NCI-H2081 treated with DMSO at 0.1 percent for 48 hours (cell line): Measurements from ENCODE around the gene TP53BP2.
"Not testable (repeated sequence)": the region's sequence is repeated elsewhere in the genome, so short reads cannot be mapped to it uniquely, and the experiment has no call there.

Experiments used
- DNase-seq: peaks from one replicate; lab custom pipeline; 2025; lab: John Stamatoyannopoulos, UW

The TP53BP2 gene

DNA sequence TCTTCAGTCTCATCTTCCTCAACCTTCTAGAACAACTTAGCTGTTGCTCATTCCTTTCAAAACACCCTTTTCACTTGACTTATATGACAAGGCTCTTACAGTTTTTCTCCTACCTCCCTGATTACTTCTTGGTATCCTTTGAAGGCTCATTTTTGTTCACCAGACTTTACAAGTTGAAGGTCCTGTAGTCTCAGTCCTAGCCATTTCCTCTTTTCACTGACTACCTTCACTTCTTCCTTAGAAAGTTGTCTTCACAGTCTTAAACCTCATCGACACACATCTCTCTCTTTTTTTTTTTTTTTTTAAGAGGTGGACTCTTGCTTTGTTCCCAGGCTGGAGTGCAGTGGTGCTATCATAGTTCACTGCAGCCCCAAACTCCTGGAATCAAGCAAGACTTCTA lies 6.6 kb upstream of the TP53BP2 start:
- no peak for DNase-seq

DNA sequence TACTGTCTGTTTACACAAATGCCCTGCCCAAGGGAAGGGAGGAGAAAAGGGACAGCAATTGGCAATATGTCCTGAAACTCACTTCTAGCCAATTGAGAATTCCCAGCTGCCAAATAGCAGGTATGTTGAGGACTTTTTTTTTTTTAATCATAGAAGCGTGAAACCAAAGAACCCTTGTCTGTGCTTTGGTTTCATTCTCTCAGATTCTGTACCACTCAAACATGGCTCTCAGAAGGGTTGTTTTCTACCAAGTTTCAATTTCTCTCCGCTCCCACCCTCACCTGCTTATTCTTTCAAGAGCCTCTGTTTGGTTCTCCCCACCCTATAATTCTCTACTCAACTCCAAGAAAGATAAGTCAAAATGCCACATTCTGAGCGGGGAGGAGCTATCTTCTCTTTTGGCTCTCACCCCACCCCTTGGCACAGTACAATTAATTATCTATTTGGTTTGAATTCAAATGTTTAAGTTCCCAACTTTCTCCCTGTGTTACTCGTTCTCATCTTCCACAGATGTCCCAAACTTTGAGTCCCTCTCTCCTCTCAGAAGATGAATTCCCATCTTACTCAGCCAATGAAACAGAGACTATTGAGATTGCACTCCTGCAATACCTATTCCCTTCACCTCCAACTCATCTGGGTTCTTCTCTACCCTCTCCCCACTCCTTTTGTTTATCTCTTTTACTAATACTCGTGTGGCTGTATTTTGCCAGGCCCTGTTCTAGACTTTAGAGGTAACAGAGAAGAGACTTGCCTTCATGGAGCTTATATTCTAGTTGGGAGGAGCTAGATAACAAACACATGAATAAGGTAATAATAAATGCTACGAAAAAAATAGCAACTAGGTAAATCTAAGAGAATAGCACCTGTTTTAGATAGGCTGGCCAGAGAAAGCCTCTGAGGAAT lies 3.9 kb upstream of the TP53BP2 start:
- DNase-seq, result no peak

DNA sequence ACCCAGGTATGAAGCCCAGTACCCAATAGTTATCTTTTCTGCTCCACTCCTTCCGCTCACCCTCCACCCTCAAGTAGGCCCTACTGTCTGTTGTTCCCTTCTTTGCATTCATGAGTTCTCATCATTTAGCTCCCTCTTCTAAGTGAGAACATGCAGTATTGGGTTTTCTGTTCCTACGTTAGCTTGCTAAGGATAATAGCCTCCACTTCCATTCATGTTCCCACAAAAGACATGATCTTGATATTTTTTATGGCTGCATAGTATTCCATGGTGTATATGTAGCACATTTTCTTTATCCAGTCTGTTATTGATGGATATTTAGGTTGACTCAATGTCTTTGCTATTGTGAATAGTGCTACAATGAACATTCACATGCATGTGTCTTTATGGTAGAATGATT lies 2.8 kb upstream of the TP53BP2 start:
- DNase-seq, result no peak

DNA sequence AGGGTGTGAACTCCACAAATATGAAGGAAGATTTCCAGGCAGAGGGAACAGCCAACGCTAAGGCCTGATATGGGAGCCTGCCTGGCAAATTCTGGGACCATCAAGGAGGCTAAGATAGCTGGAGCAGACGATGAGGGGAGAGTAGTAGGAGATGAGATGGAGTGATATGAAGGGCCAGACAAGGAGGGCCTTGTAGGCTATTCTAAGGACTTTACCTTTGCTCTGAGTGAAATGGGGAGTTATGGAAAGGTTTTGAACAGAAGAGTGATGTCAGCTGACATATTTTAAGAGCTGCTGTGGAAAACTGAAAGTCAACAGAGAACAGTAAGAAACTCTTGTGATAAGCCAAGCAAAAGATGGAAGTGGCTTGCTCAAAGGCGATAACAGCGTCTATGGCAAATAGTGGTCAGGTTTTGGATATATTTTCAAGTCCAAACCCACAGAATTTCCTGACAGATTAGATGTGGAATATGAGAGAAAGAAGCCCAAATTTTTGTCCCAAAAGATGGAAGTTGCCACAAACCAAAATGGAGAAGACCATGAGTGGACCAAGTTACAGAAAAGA lies 2.1 kb upstream of the TP53BP2 start:
- no peak for DNase-seq

DNA sequence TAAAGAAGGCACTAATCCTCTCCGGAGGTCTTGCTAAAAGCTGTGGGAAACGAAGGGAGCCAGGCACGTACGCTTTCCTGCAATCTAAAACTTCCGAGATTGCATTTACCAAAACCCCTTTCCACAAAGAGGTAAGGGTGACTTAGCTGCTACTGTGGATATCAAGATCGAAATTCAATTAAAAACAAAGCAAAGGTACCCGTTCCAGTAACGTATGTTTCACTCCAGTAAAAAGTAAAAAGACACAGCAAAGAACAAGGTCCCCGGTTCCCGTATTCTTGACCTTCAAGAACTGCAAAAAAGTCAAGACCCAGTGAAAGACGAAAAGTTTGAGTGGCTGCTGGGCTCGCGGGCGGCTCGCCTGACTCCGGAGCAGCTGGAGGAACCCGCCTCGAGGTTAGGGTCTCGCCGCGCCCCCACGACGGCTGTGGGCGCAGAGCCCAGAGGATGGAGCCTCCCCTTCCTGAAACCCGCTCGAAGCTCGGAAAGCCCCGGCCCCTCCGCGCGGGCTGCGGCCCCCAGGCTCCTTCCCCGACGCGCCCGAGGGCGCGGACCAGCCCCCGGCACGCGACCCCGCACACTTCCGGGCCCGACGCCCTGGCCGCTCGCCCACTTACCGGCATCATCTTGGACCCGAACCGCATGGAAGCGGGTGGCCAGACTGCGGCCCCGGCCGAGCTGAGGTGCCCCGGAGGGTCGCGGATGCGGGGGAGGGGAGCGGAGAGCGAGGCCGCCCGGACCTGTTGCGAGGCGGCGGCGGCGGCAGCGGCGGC lies 524 bp downstream of the TP53BP2 start:
- no peak for DNase-seq

DNA sequence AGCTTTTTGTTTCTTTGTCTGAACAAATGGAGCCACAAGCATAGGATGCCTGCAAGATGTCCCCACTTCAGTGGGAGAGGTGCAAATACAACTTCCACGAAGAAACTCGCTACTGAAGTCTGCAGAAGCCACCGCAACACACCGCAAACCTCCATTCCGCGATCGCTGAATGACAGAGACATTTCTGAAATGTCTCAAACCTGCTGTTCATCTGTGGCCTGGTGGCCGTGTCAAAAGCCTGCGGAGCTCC lies 1.0 kb downstream of the TP53BP2 start:
- DNase-seq, result no peak

DNA sequence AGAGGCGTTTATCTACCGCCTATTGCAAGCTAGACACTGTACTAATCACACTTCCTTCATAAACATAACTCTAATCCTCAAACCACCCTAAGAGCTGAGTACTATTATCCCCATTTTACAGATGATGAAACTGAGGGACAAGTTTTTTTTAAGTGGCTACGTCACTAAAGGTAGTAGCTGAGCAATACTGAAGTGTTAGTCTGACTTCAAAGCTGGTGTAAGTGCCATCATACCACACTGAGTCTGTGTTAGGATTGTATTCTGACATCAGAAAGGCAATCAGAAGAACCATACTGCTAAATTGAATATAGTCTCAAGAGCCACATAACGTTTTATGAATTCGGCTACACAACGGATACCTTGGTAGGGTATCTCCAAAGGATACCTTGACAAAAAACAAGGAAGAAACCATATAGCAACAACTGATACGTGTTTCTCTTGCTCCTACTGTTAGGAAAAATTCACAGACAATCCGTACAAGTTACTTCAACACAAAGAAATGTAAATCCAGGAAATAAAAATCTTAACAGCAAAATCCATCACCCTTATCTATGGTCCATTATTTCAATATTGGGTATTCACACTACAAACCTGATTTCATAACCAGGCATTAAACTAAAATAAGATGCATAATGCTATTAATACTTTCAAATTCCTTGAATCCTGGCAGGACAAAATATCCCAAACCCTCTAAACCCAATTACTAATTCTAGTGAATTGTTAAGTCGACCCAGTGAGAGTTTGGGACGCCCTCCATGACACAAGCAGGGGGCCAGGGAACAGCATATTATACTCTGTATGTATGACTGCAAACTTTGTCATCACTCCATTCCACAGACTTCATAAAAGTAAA lies 1.6 kb downstream of the TP53BP2 start:
- no peak for DNase-seq

DNA sequence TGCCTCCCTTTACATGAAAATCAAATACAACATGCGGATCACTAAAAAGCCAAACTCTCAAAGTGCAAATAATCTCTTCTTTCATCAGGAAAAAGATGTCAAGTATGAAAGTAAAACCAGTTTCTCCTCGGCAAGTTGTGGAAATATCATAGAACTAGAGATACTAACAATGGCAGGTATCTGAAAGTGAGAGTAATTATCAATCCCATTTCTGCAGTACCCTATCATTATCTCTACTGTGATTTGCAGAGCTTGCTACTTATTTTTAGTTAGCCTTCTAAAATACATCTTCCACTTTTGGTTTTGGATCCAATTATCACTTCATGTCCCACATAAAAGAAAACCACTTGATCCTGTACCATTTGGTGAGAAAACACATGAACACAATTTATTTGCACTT lies 3.0 kb downstream of the TP53BP2 start:
- no peak for DNase-seq

DNA sequence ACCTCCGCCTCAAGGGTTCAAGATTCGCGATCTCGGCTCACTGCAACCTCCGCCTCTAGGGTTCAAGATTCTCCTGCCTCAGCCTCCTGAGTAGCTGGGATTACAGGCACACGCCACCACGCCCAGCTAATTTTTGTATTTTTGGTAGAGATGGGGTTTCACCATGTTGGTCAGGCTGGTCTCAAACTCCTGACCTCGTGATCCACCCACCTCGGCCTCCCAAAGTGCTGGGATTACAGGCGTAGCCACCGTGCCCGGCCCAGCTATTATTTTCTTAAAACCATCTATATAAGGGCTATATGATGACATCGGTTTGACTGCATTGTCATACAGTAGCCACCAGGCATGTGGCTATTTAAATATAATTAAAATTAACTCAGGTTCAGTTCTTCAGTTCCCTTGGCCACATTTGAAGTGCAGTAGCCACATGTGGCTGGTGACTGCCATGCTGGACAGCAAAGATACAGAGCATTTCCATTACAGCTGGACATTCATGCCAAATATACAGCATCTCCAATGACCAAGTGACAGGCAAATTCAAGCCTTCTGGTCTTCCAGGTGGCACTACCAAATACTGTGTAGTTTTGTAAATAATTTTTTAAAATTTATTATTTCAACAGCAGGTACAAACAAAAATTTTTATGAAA lies 3.6 kb downstream of the TP53BP2 start:
- DNase-seq, result not testable (repeated sequence)

DNA sequence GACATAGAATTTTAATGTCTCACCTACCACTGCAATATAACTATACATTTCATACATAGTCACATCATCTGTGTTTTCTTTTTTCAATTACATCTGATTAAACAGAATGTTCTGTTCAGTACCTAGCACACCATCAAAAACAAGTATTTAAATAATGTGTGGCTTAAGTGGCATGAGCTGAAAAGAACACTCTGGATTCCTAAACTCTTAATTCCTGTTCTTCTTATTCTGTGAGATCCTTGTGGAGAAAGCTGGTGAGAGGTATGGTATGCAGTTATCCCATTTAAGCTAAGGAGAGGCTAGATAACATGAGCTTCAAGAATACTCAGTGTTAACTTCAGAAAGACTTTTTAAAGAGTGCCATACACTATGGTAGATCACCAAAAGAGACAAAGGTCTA lies 5.5 kb downstream of the TP53BP2 start:
- no peak for DNase-seq

DNA sequence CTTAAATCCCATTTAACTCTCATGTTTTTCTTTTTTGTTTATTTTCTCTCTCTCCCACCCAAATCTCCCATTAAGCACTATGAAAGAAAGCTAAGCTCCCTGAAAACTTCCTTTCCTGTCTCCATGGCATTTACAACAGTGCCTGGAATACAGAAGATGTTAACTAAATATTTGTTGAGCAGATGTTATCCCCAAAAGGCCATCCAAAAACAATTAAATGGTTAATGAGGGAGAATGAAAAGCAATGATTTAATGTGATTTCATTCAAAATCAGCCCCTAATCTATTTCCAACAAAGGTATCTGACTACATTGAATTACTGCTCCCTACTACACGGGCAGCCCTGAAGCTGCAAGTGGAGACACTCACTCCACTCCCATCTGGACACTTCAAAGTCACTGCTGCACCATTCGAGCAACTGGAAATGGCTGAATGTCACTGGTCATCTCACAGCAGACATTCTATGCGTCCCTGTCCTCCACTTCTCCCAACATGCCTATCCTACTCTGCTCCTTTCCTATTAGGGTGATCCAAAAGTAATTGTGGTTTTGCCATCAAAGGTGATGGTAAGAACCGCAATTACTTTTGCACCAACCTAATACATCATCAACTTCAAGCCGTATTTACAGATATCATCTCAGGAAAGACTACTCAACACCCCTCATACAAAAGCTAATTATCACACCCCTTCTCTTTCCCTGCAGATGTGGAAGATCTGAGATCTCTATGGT lies 7.5 kb downstream of the TP53BP2 start:
- no peak for DNase-seq

DNA sequence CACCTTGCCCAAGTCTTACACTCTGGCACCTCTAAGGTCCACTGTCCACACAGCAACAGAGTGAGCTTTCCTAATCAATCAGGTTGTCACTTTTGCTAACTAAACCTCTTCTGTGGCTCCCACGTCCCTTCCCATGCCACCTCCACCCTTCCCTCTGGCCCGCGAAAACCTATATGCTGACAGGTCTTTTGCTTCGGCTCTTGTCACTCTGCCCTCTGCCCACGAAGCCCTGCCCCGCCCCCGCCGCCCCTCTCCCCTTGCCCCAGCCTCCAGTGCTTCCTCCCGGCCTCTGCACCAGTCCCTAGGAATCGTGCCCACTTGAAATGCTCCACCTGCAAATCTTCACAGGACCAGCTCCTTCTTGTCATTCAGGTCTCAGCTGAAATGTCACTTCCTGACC lies 8.1 kb downstream of the TP53BP2 start:
- no peak for DNase-seq

DNA sequence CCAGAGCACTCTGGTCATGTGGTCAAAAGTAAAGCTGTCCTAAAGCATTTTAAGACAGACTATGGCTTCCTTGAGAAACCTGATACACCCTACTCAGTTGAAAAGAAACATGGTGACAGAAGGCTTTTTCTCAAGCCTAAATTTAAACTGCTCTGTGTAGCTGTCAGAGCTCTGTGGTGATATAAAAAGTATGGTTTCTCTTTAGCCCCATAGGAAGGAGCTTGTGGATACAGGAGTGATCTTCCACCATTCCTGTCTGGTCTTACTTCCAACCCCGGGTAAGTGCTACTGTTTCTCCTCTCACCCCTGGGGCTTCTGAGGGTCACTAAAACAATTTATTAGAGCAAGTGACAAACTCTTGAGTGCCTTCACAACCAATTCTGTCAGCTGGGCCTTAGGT lies 8.5 kb downstream of the TP53BP2 start:
- DNase-seq, result no peak

DNA sequence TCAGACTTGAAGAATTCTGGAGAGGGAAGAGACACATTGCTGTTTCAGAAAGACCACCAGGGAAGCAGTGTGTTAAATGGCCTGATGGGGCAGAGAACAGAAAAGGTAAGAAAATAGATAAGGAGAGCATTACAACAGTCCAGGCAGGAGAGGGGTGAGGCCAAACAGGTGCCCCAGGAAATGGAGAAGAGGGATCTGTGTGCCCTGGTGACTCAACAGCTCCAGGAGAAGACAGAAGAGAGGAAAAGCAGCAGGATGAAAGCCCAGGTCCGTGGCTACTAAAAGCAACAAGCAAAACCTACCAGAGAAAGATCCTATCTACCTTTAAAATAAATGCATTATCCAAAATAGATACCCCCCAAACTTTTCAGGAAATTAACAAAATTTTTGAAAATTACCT lies 9.2 kb downstream of the TP53BP2 start:
- DNase-seq, result no peak

DNA sequence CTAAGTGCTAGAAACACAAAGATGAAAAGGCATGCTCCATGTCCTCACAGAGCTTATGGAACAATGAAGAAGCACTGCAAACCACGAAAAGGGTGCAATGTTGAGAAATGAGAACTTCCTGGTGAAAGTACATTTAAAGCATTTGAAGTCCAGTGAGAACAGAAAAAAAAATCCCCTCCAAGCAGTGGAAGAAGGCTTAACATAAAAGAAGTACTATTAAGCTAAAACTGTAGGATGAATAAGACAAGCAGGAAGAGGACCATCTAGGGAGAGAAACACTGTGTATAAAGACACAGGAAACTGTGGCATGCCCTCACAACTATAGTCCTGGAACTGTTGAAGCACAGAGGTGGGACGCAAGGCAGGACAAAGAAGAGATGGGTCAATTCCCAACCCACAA lies 10.0 kb downstream of the TP53BP2 start:
- DNase-seq, result no peak

DNA sequence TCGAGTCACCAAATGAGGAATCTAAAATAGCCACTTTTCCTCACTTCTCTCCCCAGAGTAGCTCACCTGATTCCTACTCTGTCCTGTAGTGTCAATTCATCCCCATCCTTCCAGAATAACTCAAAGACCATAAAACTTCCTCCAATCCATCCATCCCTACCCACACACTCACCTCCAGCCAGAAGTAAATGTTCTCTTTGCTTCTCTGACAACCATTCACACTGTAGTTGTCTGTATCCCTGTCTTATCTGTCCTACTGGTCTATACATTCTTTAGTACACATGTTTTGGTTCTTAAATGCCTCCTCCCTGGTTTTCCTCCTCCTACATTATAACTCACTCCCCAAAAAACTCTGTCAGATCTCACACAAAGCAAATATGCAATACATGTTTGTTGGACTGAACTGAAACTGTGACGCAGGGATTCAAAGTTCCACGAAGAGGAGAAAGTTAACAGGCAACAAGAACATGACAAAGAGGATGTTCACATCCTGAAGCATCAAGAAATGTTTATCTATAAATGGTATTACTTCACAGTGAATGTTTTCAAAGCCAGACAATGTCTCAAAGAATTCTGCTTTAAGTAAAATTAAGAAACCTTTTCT lies 11.0 kb downstream of the TP53BP2 start:
- no peak for DNase-seq

DNA sequence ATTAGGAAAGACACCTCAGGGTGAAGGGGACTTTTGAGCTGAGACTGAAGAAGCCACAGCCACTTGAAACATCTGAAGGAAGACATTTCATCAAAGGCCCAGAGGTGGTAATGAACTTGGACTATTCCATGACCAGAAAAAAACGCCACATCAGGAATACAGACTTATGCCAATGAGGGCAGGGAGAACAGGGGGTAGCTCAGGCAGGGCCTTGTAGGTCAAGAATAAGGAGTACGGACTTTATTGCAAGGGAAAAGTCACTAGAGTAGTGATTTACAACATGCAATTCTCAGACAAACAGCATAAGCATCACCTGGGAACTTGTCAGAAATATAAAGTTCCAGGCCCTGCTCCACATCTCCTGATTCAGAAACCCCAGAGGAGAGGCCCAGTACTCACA lies 11.8 kb downstream of the TP53BP2 start:
- no peak for DNase-seq

DNA sequence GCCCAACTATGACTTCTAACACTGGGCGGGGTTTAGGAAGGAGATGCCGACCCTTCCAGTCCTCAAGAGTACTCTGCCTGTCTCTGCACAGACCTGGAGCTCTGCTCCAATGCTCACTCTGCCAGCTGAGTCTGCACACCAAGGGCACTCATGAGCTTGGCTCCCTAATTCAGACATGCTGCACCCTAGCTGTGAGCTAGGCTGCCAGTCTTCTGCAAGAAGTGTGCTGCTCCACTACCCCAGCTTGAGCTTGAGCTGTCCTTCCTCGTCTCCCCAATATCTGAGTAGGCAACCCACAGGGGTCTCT lies 13.2 kb downstream of the TP53BP2 start:
- no peak for DNase-seq

DNA sequence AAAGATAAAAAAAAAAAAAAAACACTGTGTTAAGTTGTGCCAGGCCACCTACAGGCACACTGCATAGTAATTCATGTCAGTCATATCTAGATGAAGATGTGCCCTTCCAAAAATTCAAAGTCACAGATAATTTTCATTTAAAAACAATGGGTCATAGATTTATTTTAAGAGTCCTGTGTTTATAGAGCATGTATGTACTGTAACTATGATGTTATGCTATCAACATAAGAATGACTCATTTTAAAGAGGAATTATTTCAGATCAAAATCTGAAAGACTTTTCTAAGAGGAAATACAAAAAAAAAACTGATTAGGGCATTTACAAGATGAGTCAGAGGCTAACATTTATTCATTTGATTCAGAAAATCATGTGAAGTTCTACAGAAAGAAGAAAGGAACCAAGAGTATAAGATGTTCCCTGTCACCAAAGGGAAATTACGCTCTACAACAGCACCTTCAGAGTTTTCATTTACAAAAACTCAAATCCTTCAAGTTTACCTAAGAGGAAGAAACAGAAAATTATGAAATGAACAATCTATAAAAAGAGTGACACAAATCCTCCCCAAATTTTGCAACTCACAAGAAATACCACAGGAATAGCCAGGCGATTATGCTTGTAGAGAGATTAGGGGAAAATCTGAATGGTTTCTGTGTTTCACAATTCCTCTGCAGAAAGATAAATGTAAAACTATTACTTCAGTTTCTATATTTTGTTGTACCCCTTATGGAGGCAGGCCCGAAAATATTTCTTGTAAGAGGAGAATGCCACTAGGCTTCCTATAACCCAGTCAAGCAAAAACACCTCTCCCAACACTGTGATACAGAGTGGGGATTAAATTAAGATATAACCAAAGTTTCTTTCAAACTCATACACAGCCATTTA lies 13.8 kb downstream of the TP53BP2 start:
- no peak for DNase-seq

DNA sequence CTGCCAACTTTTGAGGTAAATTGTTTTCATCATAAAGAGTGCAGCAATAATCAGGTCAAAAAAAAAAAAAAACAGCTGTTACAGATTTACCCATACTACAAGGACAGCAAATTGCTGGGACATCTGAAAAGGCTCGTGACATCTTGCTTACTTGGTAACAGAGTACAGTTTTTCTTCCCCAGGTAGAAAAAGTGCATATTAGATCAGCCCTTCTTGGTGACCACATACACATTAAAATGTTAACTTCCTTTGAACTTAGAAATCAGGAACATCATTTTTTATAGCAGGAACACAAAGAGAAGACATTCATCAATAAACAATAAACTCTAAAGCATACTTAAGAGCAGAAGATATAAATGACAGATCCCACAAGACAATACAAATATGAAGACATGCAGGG lies 16.1 kb downstream of the TP53BP2 start:
- DNase-seq, result no peak
